ENCODE measurements around the gene MARCHF5. TPM values are rescaled to one million over a fixed set of nuclear protein-coding genes. Genes with fewer than 3 reads are reported as not detected.

The MARCHF5 gene
- total RNA-seq, 3 donors from 2014 or later, result 30.5 to 37.2 (median 33.3) TPM

Other genes with a start within 250 kb of the MARCHF5 start
- 10 to 100 TPM in 1 of 3 donors, 1 to 10 TPM in 2; 7.4 to 11.0 (median 8.2) TPM for gene CPEB3, start 89 bp upstream of the MARCHF5 start, total RNA-seq